ENCODE results near the gene NRL.
"Not testable (repeated sequence)": the region's sequence is repeated elsewhere in the genome, so short reads cannot be mapped to it uniquely, and the experiment has no call there.

NRL gene

DNA sequence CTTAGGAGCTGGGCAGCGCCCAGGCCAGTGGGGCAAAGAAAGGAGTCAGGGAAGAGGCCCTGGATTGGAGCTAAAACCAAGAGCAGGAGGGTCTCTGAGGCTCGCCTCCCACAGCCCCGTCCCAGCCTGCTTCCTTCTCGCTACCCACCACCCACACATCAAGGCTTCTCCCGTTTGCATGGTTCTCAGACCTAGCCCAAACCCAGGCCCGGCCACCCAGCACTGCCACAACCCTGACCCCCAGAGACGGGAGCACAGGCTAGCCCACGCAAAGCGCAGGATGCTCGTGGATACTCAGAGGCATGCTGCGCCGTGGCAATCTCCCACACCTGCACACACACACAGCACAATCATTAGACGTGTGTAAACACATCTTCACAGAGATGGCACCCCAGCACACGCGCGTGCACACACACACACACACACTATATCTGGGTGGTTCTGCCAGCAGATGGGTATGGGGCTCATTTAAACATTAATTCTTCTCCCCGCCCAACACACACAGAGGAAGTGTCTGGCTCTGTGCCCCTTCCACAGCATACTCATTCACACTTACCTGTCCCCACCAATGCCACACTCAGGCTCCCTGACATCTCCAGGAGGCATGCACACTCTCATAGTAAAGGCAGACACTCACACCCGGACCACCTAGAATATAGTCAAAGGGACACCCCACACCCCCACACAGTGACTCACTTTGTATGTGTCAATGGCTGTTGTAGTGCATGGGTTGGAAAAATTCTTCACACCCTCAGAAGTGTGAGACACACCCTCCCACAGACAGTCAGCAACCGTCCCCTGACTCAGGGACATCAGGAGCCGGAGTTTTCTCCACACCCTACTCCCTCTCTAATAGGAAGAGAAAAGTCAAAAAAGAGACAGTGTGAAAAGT is 61.8 kb downstream of the NRL start:
- TF ChIP-seq, protein P1, sequence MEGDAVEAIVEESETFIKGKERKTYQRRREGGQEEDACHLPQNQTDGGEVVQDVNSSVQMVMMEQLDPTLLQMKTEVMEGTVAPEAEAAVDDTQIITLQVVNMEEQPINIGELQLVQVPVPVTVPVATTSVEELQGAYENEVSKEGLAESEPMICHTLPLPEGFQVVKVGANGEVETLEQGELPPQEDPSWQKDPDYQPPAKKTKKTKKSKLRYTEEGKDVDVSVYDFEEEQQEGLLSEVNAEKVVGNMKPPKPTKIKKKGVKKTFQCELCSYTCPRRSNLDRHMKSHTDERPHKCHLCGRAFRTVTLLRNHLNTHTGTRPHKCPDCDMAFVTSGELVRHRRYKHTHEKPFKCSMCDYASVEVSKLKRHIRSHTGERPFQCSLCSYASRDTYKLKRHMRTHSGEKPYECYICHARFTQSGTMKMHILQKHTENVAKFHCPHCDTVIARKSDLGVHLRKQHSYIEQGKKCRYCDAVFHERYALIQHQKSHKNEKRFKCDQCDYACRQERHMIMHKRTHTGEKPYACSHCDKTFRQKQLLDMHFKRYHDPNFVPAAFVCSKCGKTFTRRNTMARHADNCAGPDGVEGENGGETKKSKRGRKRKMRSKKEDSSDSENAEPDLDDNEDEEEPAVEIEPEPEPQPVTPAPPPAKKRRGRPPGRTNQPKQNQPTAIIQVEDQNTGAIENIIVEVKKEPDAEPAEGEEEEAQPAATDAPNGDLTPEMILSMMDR (conservative IDR thresholded peaks at IDR 0.05; ENCODE audit: low read depth): no peak
- ChIA-PET CTCF (interaction anchor here (0.6 to 0.7 kb wide), 2 partner anchors 61 to 341 kb away, joined by 3 read pairs; no protein-coding TSS in a partner anchor), POLR2A (ENCODE audit: low non-redundant PET) (no interaction called here)
- no peak for DNase-seq (ENCODE audit: low spot score)
- no peak overlapping the region for H3K27ac ChIP-seq

DNA sequence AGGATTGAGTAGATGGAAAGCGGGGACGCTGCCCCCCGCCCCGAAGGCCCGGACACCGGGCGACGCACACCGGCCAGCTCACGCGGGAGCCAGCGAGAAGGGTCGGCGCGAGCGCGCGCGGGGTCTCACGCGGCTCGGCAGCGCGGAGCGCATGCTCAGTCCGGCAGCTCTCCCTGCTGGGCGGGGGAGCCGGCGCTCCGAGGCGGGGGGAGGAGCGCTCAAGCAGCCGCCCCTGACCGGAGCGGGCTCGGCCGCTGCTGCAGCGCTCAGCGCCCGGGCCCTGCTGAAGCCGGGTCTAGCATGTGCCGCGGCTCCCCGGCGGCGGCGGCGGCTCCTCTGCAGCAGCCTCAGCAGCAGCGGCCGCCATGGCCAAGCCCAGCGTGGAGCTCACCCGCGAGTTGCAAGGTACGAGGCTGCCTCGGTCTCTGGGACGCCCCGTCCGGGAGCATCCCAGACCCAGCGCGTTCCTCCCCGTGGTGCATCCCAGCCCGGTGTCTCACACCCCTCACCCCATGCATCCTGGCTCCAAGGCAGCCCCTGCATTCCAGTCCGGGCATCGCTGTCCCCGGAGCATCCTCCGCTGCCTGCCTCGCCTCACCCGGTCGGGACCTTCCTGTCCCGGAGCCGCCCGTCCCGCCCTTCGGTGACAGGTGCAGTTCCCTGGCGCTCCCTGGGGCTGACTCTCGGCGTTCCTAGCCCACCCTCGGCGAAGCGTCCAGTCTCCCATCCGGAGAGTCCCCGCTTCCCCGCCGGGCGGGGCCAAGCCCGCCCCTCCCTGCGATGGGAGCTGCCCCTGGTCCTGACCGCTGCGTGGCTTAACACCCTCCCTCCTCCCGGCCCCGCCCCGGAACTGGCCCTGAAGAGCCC is 62.7 kb downstream of the NRL start, which contains the start of gene CARMIL3:
Gene CARMIL3, plus strand, starts transcription at position 221 of the 867 bp plus-strand sequence. Its CDS starts 145 bp downstream, at position 366.
- CTCF ChIA-PET: interaction anchor here (0.6 to 1.0 kb wide), 3 partner anchors 10 to 340 kb away, joined by 3 read pairs; no protein-coding TSS in a partner anchor
- TF ChIP-seq, protein P1 (conservative IDR thresholded peaks at IDR 0.05; ENCODE audit: low read depth): no peak
- peak; percentile 61 for DNase-seq (ENCODE audit: low spot score)
- POLR2A ChIA-PET (ENCODE audit: low non-redundant PET): interaction anchor here (0.6 kb wide), 1 partner anchor 1239 kb away, joined by 5 read pairs; no protein-coding TSS in a partner anchor
- peak within 1 kb of the TSS; percentile 23 for H3K27ac ChIP-seq

DNA sequence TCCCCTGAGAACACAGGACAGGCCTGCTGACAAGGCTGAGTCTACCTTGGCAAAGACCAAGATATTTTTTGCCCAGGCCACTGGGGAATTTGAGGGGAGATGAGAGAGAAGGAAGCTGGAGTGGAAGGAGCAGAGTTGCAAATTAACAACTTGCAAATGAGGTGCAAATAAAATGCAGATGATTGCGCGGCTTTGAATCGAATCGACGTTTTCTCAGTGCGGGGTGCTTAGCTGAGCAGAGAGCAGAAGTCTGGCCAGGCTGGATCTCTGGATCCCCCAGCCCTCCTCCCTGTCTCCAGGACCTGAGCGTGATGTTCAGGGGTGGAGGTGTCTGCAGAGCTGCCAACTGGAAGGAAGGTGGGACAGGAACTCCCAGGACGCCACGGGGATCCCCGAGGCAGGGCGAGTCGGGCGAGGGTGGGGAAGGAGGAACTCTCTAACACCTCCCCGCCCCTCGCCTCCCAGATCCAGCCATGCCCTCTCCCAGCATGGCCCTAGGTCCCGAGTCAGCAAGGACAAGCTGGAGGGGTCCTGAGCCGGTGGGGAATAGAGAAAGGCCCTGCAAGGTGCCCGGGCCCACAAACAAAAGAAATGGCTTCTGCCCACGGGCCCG is 63.5 kb downstream of the NRL start:
- TF ChIP-seq, protein P1 (conservative IDR thresholded peaks at IDR 0.05; ENCODE audit: low read depth): no peak
- CTCF ChIA-PET: interaction anchor here (0.7 to 1.0 kb wide), 2 partner anchors 9 to 10 kb away, joined by 3 to 4 read pairs; no protein-coding TSS in a partner anchor
- POLR2A ChIA-PET (ENCODE audit: low non-redundant PET): interaction anchor here (0.6 kb wide), 1 partner anchor 1238 kb away, joined by 5 read pairs; no protein-coding TSS in a partner anchor
- peak overlapping the region; percentile 23 for H3K27ac ChIP-seq
- DNase-seq (ENCODE audit: low spot score): no peak

DNA sequence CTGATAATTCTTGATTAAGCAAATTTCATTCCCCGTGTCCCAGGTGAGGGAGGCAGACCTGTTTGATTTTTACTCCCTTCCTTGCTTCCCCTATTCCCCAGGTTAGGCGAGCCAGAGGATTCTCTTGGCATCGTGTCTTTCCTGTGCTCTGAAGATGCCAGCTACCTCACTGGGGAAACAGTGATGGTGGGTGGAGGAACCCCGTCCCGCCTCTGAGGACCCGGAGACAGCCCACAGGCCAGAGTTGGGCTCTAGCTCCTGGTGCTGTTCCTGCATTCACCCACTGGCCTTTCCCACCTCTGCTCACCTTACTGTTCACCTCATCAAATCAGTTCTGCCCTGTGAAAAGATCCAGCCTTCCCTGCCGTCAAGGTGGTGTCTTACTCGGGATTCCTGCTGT is 64.0 kb downstream of the NRL start:
- CTCF ChIA-PET: interaction anchor here (0.7 kb wide), 1 partner anchor 8 kb away, joined by 4 read pairs; no protein-coding TSS in a partner anchor
- DNase-seq (ENCODE audit: low spot score); H3K27ac ChIP-seq; POLR2A ChIA-PET (ENCODE audit: low non-redundant PET): not testable (repeated sequence)

DNA sequence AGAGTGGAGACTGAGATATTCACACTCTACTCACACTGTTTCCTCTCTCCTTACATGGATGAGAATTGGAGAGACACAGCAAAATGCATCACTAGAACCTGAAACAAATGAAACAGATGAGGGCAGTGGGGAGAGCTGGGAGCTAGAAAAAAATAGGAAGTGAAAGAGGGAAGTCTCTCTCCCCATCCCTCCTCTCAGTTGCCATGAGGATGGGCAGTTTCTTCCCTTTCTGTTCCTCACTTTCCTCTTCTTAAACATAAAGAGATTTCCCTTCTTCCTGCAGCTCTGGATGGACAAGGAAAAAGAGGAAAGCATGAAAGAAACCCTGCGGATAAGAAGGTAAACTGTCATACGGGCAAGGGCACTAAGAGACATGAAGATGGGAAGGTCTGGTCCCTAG is 65.7 kb downstream of the NRL start:
- H3K27ac ChIP-seq; DNase-seq (ENCODE audit: low spot score); POLR2A ChIA-PET (ENCODE audit: low non-redundant PET); CTCF ChIA-PET: not testable (repeated sequence)

DNA sequence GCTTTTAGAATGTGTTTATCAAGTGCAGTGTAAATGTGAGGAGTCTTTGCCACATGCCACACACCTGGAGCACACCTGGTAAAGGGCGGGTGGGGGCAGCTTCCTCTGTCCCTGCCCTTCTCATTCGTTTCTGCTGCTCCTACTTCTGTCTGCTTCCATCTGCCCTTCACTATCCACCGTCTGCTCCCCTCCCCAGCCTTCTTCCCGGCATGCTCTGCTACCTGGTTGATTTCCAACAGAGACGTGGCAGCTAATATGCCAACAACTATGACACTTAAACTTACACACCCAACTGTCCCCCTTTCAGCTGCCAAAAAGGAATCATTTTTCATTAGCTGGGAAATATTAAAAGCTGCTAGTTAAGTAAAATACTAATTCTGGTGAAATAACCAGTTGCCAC is 72.0 kb downstream of the NRL start:
- POLR2A ChIA-PET (ENCODE audit: low non-redundant PET): no interaction called here
- TF ChIP-seq, protein P1 (conservative IDR thresholded peaks at IDR 0.05; ENCODE audit: low read depth): no peak
- no peak overlapping the region for H3K27ac ChIP-seq
- DNase-seq (ENCODE audit: low spot score): no peak
- CTCF ChIA-PET: interaction anchor here (0.6 kb wide), 1 partner anchor 9 kb away, joined by 4 read pairs; no protein-coding TSS in a partner anchor

DNA sequence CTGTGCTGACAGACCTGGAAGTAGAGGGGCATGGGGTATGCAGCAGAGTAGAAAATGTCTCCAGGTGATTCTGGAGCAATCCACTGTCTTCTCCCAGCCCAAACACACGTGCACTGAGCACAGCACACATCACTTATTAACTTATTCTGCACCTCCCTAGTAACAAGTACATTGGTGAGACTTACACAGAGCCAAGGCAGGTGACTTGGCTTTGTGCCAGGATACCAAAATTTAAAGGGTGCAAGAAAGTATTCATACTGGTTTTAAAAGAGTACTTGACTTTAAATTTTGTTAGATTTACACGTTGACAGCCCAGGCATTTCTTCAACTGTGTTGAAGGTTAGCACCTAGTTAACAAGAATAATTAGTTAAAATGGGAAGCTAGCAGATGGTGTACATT is 74.1 kb downstream of the NRL start:
- DNase-seq (ENCODE audit: low spot score): no peak
- H3K27ac ChIP-seq: no peak overlapping the region
- POLR2A ChIA-PET (ENCODE audit: low non-redundant PET): no interaction called here
- TF ChIP-seq, protein P1 (conservative IDR thresholded peaks at IDR 0.05; ENCODE audit: low read depth): no peak
- CTCF ChIA-PET: no interaction called here
